Neural cell (in vitro differentiated cells): Measurements from ENCODE around the gene SLC29A3.

ENCODE experiments used
- CTCF ChIP-seq: fragments of 450-650 bp; IDR thresholded peaks from 2 replicates; pipeline ENCODE4 v1.5.1; 2014; ENCODE audit warnings: antibody characterized with exemption, mild to moderate bottlenecking, moderate library complexity; ENCODE audit not compliant: poor library complexity, severe bottlenecking
- POLR2AphosphoS5 ChIP-seq: IDR thresholded peaks from 2 replicates; pipeline ENCODE4 v1.6.1; 2012

- TF ChIP-seq CTCF (no peak), POLR2AphosphoS5 (no peak)
Measured at GRCh38 chr10:71299071-71299785, 19.8 kb upstream of the SLC29A3 start.
